MM.1S (cell line): Measurements from ENCODE around the gene LRRTM4.

Experiments used
- DNase-seq: peaks from one replicate; pipeline ENCODE4 v3.0.0-alpha.2; 2015
- H2AFZ ChIP-seq: fragments of 300-600 bp; sonication (generic); 2 replicates; pipeline ENCODE4 v1.6.0; 2016; ENCODE audit warnings: antibody characterized with exemption, low read length
- H3F3A ChIP-seq: fragments of 300-600 bp; sonication (generic); 2 replicates; pipeline ENCODE4 v1.6.1; 2016; ENCODE audit warnings: mild to moderate bottlenecking, antibody characterized with exemption, low read length, moderate library complexity, mixed read lengths; ENCODE audit not compliant: insufficient read depth
- H3K27ac ChIP-seq: fragments of 300-600 bp; sonication (generic); 2 replicates; pipeline ENCODE4 v1.5.1; 2016; ENCODE audit warnings: mild to moderate bottlenecking, low read length
- H3K27me3 ChIP-seq: fragments of 300-600 bp; sonication (generic); replicated peaks from 2 replicates; pipeline ENCODE4 v1.6.0; 2016; ENCODE audit warnings: low read length; ENCODE audit not compliant: insufficient read depth
- H3K36me3 ChIP-seq: fragments of 300-600 bp; sonication (generic); replicated peaks from 2 replicates; pipeline ENCODE4 v1.6.1; 2016; ENCODE audit warnings: mild to moderate bottlenecking, low read length, mixed read lengths; ENCODE audit not compliant: insufficient read depth
- H3K4me1 ChIP-seq: fragments of 300-600 bp; sonication (generic); 2 replicates; pipeline ENCODE4 v1.6.1; 2016; ENCODE audit warnings: low read length, mixed read lengths
- H3K4me2 ChIP-seq: fragments of 300-600 bp; sonication (generic); 2 replicates; pipeline ENCODE4 v1.6.0; 2016; ENCODE audit warnings: low read depth, low read length
- H3K4me3 ChIP-seq: fragments of 300-600 bp; sonication (generic); 2 replicates; pipeline ENCODE4 v1.5.1; 2016; ENCODE audit warnings: low read length, mixed read lengths
- H3K79me2 ChIP-seq: fragments of 300-600 bp; sonication (generic); 2 replicates; pipeline ENCODE4 v1.6.1; 2016; ENCODE audit warnings: mixed run types, low read length, mixed read lengths
- H3K9ac ChIP-seq: fragments of 300-600 bp; sonication (generic); 2 replicates; pipeline ENCODE4 v1.6.1; 2016; ENCODE audit warnings: low read length, mixed read lengths
- H3K9me2 ChIP-seq: fragments of 300-600 bp; sonication (generic); replicated peaks from 2 replicates; pipeline ENCODE4 v1.6.1; 2016; ENCODE audit warnings: mild to moderate bottlenecking, low read length, mixed read lengths; ENCODE audit not compliant: insufficient read depth
- H3K9me3 ChIP-seq: fragments of 300-600 bp; sonication (generic); replicated peaks from 2 replicates; pipeline ENCODE4 v1.6.1; 2016; ENCODE audit warnings: mild to moderate bottlenecking, low read length, mixed read lengths; ENCODE audit not compliant: insufficient read depth
- H4K20me1 ChIP-seq: fragments of 300-600 bp; sonication (generic); 2 replicates; pipeline ENCODE4 v1.6.1; 2016; ENCODE audit warnings: mild to moderate bottlenecking, low read length, moderate library complexity, mixed read lengths; ENCODE audit not compliant: insufficient read depth
- CTCF ChIP-seq: fragments of 300-600 bp; sonication (generic); IDR thresholded peaks from 2 replicates; pipeline ENCODE4 v1.5.1; 2016; ENCODE audit warnings: antibody characterized with exemption, low read length, mixed read lengths
- EZH2 ChIP-seq: fragments of 300-600 bp; sonication (generic); optimal IDR thresholded peaks from 2 replicates; pipeline ENCODE3; 2017; ENCODE audit warnings: low read depth, mild to moderate bottlenecking, antibody characterized with exemption, low read length, mixed read lengths
- EZH2phosphoT487 ChIP-seq: fragments of 300-600 bp; sonication (generic); IDR thresholded peaks from 2 replicates; pipeline ENCODE4 v1.6.1; 2018; ENCODE audit warnings: antibody characterized with exemption, low read length

Gene LRRTM4

DNA sequence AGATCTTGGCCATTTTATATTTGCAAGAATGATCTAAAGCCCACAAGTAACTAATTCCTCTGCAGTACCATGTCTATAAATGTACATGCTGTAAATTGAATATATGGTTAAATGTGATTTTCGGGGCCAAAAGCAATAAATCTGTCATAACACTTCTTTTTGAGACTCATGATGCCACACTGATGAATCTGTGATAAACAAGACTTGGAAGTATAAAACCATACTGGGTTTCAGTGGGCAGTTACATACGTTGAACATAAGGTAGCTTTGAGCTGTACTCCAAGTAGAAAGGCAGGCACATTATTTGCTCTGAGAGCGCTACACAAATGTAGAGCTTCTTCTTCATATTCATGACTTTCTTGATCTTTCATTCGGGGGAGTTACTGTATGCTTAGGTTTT, 792.2 kb downstream of the LRRTM4 start:
- no peak overlapping the region for H3K4me3 ChIP-seq
- H3K4me2 ChIP-seq, result no peak overlapping the region
- H3K36me3 ChIP-seq, result no peaks in the 10 kb centered on the region
- no peak overlapping the region for H3K27ac ChIP-seq
- no peaks in the 10 kb centered on the region for H3K79me2 ChIP-seq
- H4K20me1 ChIP-seq, result no peaks in the 10 kb centered on the region
- no peaks in the 10 kb centered on the region for H3K9me2 ChIP-seq
- H3K4me1 ChIP-seq, result no peaks in the 10 kb centered on the region
- no peaks in the 10 kb centered on the region for H3K27me3 ChIP-seq
- H3K9me3 ChIP-seq, result no peaks in the 10 kb centered on the region
- H3K9ac ChIP-seq, result no peak overlapping the region
- TF ChIP-seq EZH2phosphoT487, result no peak
- DNase-seq, result no peak
- no peaks in the 10 kb centered on the region for H3F3A ChIP-seq
- no peak overlapping the region for H2AFZ ChIP-seq

DNA sequence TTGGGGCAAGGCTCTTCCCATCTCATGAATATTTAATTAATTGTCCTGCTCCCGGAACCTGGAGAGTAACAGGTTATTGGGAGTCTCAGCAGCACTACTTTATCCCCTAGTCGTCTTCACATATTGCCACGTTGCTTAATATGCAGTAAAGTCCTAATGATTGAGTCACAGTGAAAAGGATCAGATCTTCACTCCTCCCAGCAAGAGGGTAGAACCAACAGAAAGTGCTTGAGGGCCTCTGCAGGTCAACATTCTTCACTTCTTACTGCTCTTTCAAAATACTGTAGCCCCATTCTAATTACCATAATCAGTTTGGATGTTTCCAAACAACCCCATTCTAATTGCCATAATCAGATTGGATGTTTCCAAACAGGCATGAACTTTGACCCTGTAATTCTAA, 801.0 kb downstream of the LRRTM4 start:
- Histone ChIP-seq H3F3A (no peaks in the 10 kb centered on the region), H4K20me1 (no peaks in the 10 kb centered on the region), H3K9ac (no peak overlapping the region), H2AFZ (no peak overlapping the region), H3K4me2 (no peak overlapping the region), H3K9me3 (no peaks in the 10 kb centered on the region), H3K36me3 (no peaks in the 10 kb centered on the region), H3K9me2 (no peaks in the 10 kb centered on the region), H3K4me1 (no peaks in the 10 kb centered on the region), H3K79me2 (no peaks in the 10 kb centered on the region), H3K27ac (no peak overlapping the region), H3K4me3 (no peak overlapping the region), H3K27me3 (no peaks in the 10 kb centered on the region)
- DNase-seq, result no peak
- no peak for TF ChIP-seq EZH2phosphoT487
- no peak for TF ChIP-seq CTCF
- TF ChIP-seq EZH2, result no peak

- Histone ChIP-seq H3K9me3 (no peaks in the 10 kb centered on the region), H3K79me2 (no peaks in the 10 kb centered on the region), H3K36me3 (no peaks in the 10 kb centered on the region), H3K27me3 (no peaks in the 10 kb centered on the region), H2AFZ (no peak overlapping the region), H4K20me1 (no peaks in the 10 kb centered on the region), H3K9me2 (no peaks in the 10 kb centered on the region), H3K27ac (no peak overlapping the region), H3K4me2 (no peak overlapping the region), H3K4me1 (no peaks in the 10 kb centered on the region), H3F3A (no peaks in the 10 kb centered on the region), H3K9ac (no peak overlapping the region), H3K4me3 (no peak overlapping the region)
- DNase-seq, result no peak
- TF ChIP-seq EZH2phosphoT487 (no peak), CTCF (no peak), EZH2 (no peak)
Observed at GRCh38 chr2:76713312-76713711, 808.9 kb downstream of the LRRTM4 start.

DNA sequence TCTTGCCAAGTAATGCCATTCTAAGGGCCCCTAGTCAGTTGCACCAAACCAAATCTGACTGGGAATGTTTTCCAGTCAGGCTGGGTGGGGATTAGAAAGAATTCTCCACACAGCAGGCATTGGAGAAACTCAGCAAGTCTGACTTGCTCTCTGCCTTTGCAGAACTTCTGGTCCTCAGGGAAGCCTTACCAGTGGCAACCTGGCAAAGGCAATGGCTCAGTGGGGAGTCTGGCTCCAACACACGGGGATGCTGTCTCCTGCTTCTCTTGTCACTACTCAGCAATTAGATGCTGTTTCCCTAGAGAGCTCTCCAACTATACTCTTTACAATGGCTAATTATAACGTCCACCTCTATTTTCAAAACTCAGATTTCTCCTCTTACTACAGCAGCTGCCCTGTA, 810.7 kb downstream of the LRRTM4 start:
- Histone ChIP-seq H3K9me2 (no peaks in the 10 kb centered on the region), H3K9me3 (no peaks in the 10 kb centered on the region), H3K9ac (no peak overlapping the region), H3F3A (no peaks in the 10 kb centered on the region), H3K4me3 (no peak overlapping the region), H3K4me2 (no peak overlapping the region), H2AFZ (no peak overlapping the region), H3K79me2 (no peaks in the 10 kb centered on the region), H4K20me1 (no peaks in the 10 kb centered on the region), H3K36me3 (no peaks in the 10 kb centered on the region), H3K27me3 (no peaks in the 10 kb centered on the region), H3K4me1 (no peaks in the 10 kb centered on the region), H3K27ac (no peak overlapping the region)
- TF ChIP-seq EZH2phosphoT487, result no peak
- DNase-seq, result no peak
